ENCODE results near the gene SMIM11. TPM values are rescaled to one million over a fixed set of nuclear protein-coding genes. Genes with fewer than 3 reads are reported as not detected.

Gene SMIM11
- total RNA-seq, 1 donor from 2014 or later: 8.0 TPM

DNA sequence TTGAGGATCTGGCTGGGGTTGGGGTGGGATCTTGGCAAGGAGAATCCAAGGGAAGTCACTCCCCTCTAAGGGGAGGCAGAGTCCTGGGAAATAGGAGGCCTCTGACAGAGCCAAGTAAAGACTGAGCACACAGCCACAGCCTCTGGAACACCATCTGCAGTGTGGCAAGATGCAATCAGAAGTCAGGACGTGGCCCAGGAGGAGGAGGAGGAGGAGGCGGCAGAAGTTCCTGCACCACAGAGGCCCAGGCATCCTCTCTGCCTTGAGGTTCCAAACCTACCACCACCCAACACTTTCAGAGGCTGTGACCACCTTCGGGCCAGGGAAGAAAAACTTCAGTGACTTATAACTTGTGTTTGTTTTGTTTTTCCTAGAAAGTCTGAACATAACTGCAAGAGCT, 35.2 kb upstream of the SMIM11 start:
- Mint-ChIP-seq H3K27me3 (ENCODE audit: low read depth) (no peaks in the 10 kb centered on the region), H3K4me1 (ENCODE audit: low read depth) (peaks cover 93% of the 10 kb centered on the region), H3K27ac (ENCODE audit: unreplicated experiment) (peak overlapping the region; percentile 32), H3K4me3 (ENCODE audit: unreplicated experiment) (no peak overlapping the region), H3K36me3 (ENCODE audit: low read depth) (no peaks in the 10 kb centered on the region), H3K9me3 (ENCODE audit: low read depth) (no peaks in the 10 kb centered on the region)
- no peak for DNase-seq (ENCODE audit: low spot score)
- TF ChIP-seq, protein P1, sequence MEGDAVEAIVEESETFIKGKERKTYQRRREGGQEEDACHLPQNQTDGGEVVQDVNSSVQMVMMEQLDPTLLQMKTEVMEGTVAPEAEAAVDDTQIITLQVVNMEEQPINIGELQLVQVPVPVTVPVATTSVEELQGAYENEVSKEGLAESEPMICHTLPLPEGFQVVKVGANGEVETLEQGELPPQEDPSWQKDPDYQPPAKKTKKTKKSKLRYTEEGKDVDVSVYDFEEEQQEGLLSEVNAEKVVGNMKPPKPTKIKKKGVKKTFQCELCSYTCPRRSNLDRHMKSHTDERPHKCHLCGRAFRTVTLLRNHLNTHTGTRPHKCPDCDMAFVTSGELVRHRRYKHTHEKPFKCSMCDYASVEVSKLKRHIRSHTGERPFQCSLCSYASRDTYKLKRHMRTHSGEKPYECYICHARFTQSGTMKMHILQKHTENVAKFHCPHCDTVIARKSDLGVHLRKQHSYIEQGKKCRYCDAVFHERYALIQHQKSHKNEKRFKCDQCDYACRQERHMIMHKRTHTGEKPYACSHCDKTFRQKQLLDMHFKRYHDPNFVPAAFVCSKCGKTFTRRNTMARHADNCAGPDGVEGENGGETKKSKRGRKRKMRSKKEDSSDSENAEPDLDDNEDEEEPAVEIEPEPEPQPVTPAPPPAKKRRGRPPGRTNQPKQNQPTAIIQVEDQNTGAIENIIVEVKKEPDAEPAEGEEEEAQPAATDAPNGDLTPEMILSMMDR (IDR thresholded peaks at IDR 0.05): no peak

DNA sequence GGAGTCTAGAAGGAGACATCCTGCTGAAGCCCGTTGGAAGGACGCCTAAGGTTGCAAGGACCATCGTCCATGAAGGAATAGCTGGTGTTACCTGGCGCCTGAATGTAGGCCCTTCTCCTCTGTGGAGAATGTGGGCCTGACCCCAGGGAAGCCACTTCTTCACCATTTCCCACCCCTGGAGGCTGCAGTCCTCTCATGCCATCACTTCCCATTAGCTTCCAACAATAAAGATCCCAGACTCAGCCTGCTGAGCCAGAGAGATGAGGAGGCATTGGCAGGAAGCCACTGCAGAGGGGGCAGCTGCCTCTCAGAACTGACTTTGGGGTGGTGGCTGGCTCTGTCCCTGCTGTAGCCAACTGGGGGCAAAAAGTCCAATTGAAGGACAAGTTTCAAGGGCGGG, 32.8 kb upstream of the SMIM11 start:
- H3K4me1 Mint-ChIP-seq (ENCODE audit: low read depth): peaks cover 93% of the 10 kb centered on the region
- TF ChIP-seq, protein P1 (IDR thresholded peaks at IDR 0.05): no peak
- DNase-seq (ENCODE audit: low spot score): no peak
- peak overlapping the region; percentile 57 for H3K27ac Mint-ChIP-seq (ENCODE audit: unreplicated experiment)
- no peaks in the 10 kb centered on the region for H3K36me3 Mint-ChIP-seq (ENCODE audit: low read depth)
- H3K27me3 Mint-ChIP-seq (ENCODE audit: low read depth): no peaks in the 10 kb centered on the region
- no peaks in the 10 kb centered on the region for H3K9me3 Mint-ChIP-seq (ENCODE audit: low read depth)
- no peak overlapping the region for H3K4me3 Mint-ChIP-seq (ENCODE audit: unreplicated experiment)

DNA sequence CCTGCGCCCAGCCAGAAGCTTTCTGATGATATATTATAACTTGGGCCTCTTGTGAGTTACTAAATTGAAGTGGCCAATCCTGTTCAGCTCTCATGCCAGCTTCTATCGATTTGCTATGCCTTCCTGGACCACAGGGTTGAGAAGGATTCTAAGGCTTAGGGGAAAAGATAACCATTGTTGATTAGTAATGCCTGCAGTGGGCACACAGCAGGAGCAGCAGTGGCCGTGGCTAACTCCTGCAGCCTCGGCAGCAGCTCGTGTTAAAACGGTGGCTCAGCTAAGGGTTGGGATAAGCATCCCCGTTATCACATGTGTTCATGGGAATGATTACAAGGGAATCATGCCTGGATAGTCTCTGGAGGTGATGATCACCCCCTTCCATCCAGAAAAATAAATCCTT, 32.0 kb upstream of the SMIM11 start:
- H3K4me1 Mint-ChIP-seq (ENCODE audit: low read depth): peaks cover 90% of the 10 kb centered on the region
- no peak overlapping the region for H3K4me3 Mint-ChIP-seq (ENCODE audit: unreplicated experiment)
- no peaks in the 10 kb centered on the region for H3K36me3 Mint-ChIP-seq (ENCODE audit: low read depth)
- no peak overlapping the region for H3K27ac Mint-ChIP-seq (ENCODE audit: unreplicated experiment)
- DNase-seq (ENCODE audit: low spot score): no peak
- H3K27me3 Mint-ChIP-seq (ENCODE audit: low read depth): no peaks in the 10 kb centered on the region
- TF ChIP-seq, protein P1 (IDR thresholded peaks at IDR 0.05): no peak
- H3K9me3 Mint-ChIP-seq (ENCODE audit: low read depth): peaks cover 4% of the 10 kb centered on the region

GRCh38 chr21:34343838-34344381, 31.4 kb upstream of the SMIM11 start:
- Mint-ChIP-seq H3K4me3 (ENCODE audit: unreplicated experiment) (no peak overlapping the region), H3K9me3 (ENCODE audit: low read depth) (peaks cover 4% of the 10 kb centered on the region), H3K4me1 (ENCODE audit: low read depth) (peaks cover 85% of the 10 kb centered on the region), H3K27me3 (ENCODE audit: low read depth) (no peaks in the 10 kb centered on the region), H3K27ac (ENCODE audit: unreplicated experiment) (no peak overlapping the region), H3K36me3 (ENCODE audit: low read depth) (no peaks in the 10 kb centered on the region)
- DNase-seq (ENCODE audit: low spot score): no peak
- TF ChIP-seq, protein P1 (IDR thresholded peaks at IDR 0.05): no peak

DNA sequence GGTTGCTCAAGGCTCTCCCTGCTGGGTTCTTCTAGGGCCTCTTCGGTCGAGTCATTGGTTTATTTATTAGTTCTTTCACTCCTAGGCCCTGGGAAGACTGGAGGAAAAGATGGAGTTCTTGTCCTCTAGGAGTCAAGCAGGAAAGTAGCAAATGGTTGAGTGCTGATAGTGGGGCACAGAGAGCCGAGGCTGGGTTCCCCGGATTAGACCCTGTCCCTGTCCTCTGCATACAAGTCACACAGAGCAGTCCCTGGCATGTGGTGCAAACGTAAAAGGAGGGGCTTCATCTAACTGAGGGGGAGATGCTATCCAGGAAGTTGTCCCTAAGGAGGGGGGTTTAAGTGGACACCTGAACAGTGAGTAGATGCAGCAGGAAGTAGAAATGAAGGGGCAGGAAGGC, 30.7 kb upstream of the SMIM11 start:
- Mint-ChIP-seq H3K27ac (ENCODE audit: unreplicated experiment) (no peak overlapping the region), H3K9me3 (ENCODE audit: low read depth) (peaks cover 4% of the 10 kb centered on the region), H3K27me3 (ENCODE audit: low read depth) (no peaks in the 10 kb centered on the region), H3K4me3 (ENCODE audit: unreplicated experiment) (no peak overlapping the region), H3K4me1 (ENCODE audit: low read depth) (peaks cover 78% of the 10 kb centered on the region), H3K36me3 (ENCODE audit: low read depth) (no peaks in the 10 kb centered on the region)
- no peak for DNase-seq (ENCODE audit: low spot score)
- TF ChIP-seq, protein P1 (IDR thresholded peaks at IDR 0.05): no peak
